Measurements from ENCODE around the gene KCNN1. TPM values are rescaled to one million over a fixed set of nuclear protein-coding genes. Genes with fewer than 3 reads are reported as not detected.
A peak's percentile ranks its signal among the peaks of the same experiment; 100 is the strongest.

KCNN1 gene
- total RNA-seq, 1 donor from 2014 or later, result 1.5 TPM

DNA sequence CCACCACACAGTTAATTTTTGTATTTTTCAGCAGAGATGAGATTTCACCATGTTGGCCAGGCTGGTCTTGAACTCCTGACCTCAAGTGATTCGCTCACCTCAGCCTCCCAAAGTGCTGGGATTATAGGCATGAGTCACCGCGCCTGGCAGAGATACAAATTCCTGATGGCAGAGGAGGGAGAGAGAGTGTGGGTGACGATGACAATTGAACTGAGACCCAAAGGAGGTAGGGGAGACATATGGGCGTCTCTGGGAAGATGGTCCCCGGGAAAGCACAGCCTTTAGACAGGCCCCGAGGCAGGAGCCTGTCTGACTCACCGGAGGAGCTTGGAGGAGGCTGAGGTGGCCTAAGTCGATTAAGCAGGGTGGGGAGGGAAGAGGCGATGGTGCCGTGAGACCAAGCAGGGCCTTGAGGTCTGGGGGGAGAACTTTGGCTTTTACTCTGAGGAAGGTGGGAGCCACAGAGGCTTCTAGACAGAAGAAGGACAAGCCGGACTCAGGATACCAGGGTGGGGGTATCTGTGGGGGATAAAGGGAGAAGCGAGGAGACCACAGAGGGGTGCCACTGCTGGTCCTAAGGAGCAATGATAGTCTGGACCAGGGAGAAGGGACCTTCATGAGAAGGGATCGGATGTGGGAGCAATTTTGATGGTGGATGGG is 79.3 kb downstream of the KCNN1 start:
- H3K9me3 Mint-ChIP-seq (ENCODE audit: unreplicated experiment), result no peaks in the 10 kb centered on the region
- no peak overlapping the region for H3K4me3 Mint-ChIP-seq (ENCODE audit: unreplicated experiment)
- Histone ChIP-seq H3K36me3 (ENCODE audit: insufficient read depth, low read length) (no peaks in the 10 kb centered on the region), H3K27me3 (ENCODE audit: insufficient read depth, low read length) (peaks cover 9% of the 10 kb centered on the region), H3K79me2 (ENCODE audit: insufficient read depth, low read length) (no peaks in the 10 kb centered on the region), H2AFZ (ENCODE audit: low read depth, low read length) (no peak overlapping the region), H3K4me3 (ENCODE audit: insufficient read depth, low read depth, low read length) (no peak overlapping the region), H3K27ac (ENCODE audit: low read depth, low read length) (no peak overlapping the region), H3K4me2 (ENCODE audit: low read length) (no peak overlapping the region), H3K4me1 (ENCODE audit: insufficient read depth, low read length) (peaks cover 6% of the 10 kb centered on the region), H3K9me3 (ENCODE audit: insufficient read depth, low read depth, low read length) (peaks cover 5% of the 10 kb centered on the region), H4K20me1 (ENCODE audit: insufficient read depth, low read length) (no peaks in the 10 kb centered on the region), H3K9ac (ENCODE audit: low read length) (no peak overlapping the region)
- H3K27ac Mint-ChIP-seq (ENCODE audit: unreplicated experiment), result no peak overlapping the region
- peaks cover 5% of the 10 kb centered on the region for H3K4me1 Mint-ChIP-seq (ENCODE audit: low read depth, unreplicated experiment)
- H3K27me3 Mint-ChIP-seq (ENCODE audit: low read depth, unreplicated experiment), result peaks cover 34% of the 10 kb centered on the region
- H3K36me3 Mint-ChIP-seq (ENCODE audit: low read depth, unreplicated experiment), result no peaks in the 10 kb centered on the region
- no peak for TF ChIP-seq EZH2 (IDR thresholded peaks at IDR 0.05; ENCODE audit: insufficient read depth, low read length)
- TF ChIP-seq, protein P1, sequence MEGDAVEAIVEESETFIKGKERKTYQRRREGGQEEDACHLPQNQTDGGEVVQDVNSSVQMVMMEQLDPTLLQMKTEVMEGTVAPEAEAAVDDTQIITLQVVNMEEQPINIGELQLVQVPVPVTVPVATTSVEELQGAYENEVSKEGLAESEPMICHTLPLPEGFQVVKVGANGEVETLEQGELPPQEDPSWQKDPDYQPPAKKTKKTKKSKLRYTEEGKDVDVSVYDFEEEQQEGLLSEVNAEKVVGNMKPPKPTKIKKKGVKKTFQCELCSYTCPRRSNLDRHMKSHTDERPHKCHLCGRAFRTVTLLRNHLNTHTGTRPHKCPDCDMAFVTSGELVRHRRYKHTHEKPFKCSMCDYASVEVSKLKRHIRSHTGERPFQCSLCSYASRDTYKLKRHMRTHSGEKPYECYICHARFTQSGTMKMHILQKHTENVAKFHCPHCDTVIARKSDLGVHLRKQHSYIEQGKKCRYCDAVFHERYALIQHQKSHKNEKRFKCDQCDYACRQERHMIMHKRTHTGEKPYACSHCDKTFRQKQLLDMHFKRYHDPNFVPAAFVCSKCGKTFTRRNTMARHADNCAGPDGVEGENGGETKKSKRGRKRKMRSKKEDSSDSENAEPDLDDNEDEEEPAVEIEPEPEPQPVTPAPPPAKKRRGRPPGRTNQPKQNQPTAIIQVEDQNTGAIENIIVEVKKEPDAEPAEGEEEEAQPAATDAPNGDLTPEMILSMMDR (IDR thresholded peaks at IDR 0.05; ENCODE audit: insufficient read depth, low read depth, low read length), result no peak
- FAIRE-seq (no peak), DNase-seq (ENCODE audit: low read depth) (peak; percentile 66)

GRCh38 chr19:18049385-18049784 is 82.5 kb downstream of the KCNN1 start:
- FAIRE-seq, result no peak
- Histone ChIP-seq H2AFZ (ENCODE audit: low read depth, low read length) (no peak overlapping the region), H3K36me3 (ENCODE audit: insufficient read depth, low read length) (no peaks in the 10 kb centered on the region), H3K4me2 (ENCODE audit: low read length) (no peak overlapping the region), H4K20me1 (ENCODE audit: insufficient read depth, low read length) (no peaks in the 10 kb centered on the region), H3K4me1 (ENCODE audit: insufficient read depth, low read length) (peaks cover 6% of the 10 kb centered on the region), H3K27me3 (ENCODE audit: insufficient read depth, low read length) (peaks cover 2% of the 10 kb centered on the region), H3K4me3 (ENCODE audit: insufficient read depth, low read depth, low read length) (no peak overlapping the region), H3K27ac (ENCODE audit: low read depth, low read length) (no peak overlapping the region), H3K79me2 (ENCODE audit: insufficient read depth, low read length) (no peaks in the 10 kb centered on the region), H3K9ac (ENCODE audit: low read length) (no peak overlapping the region), H3K9me3 (ENCODE audit: insufficient read depth, low read depth, low read length) (no peaks in the 10 kb centered on the region)
- Mint-ChIP-seq H3K9me3 (ENCODE audit: unreplicated experiment) (no peaks in the 10 kb centered on the region), H3K36me3 (ENCODE audit: low read depth, unreplicated experiment) (no peaks in the 10 kb centered on the region), H3K27me3 (ENCODE audit: low read depth, unreplicated experiment) (peaks cover 32% of the 10 kb centered on the region), H3K4me3 (ENCODE audit: unreplicated experiment) (no peak overlapping the region), H3K27ac (ENCODE audit: unreplicated experiment) (no peak overlapping the region), H3K4me1 (ENCODE audit: low read depth, unreplicated experiment) (peaks cover 5% of the 10 kb centered on the region)
- peak; percentile 22 for DNase-seq (ENCODE audit: low read depth)
- TF ChIP-seq, protein P1 (IDR thresholded peaks at IDR 0.05; ENCODE audit: insufficient read depth, low read depth, low read length), result no peak
- TF ChIP-seq EZH2 (IDR thresholded peaks at IDR 0.05; ENCODE audit: insufficient read depth, low read length), result no peak

Other genes with a start within 250 kb of the KCNN1 start
- 72.3 and 82.2 TPM in 2 replicates for gene MAP1S, start 247.6 kb upstream of the KCNN1 start, total RNA-seq
- gene FCHO1, start 215.6 kb upstream of the KCNN1 start, total RNA-seq, result 1.7 and 2.0 TPM in 2 replicates
- 0.36 TPM in 1 of 2 replicates, not detected in the other for gene B3GNT3, start 172.0 kb upstream of the KCNN1 start, total RNA-seq
- gene INSL3, start 145.6 kb upstream of the KCNN1 start, total RNA-seq, result not detected in 2 replicates
- gene JAK3, start 119.1 kb upstream of the KCNN1 start, total RNA-seq, result 1.00 and 1.8 TPM in 2 replicates
- 1,839 and 1,909 TPM in 2 replicates for gene RPL18A, start 107.2 kb upstream of the KCNN1 start, total RNA-seq
- not detected in 2 replicates for gene SLC5A5, start 95.2 kb upstream of the KCNN1 start, total RNA-seq
- 91.0 and 97.3 TPM in 2 replicates for gene CCDC124, start 34.1 kb upstream of the KCNN1 start, total RNA-seq
- 2.6 and 2.8 TPM in 2 replicates for gene ARRDC2, start 41.1 kb downstream of the KCNN1 start, total RNA-seq
- 0.07 TPM in 1 of 2 replicates, not detected in the other for gene IL12RB1, start 119.8 kb downstream of the KCNN1 start, total RNA-seq
- 5.5 and 6.3 TPM in 2 replicates for gene MAST3, start 130.7 kb downstream of the KCNN1 start, total RNA-seq
- gene PIK3R2, start 186.1 kb downstream of the KCNN1 start, total RNA-seq, result 58.4 and 60.6 TPM in 2 replicates
- 0.89 and 2.3 TPM in 2 replicates for gene IFI30, start 206.7 kb downstream of the KCNN1 start, total RNA-seq
- 17.7 and 21.8 TPM in 2 replicates for gene MPV17L2, start 226.1 kb downstream of the KCNN1 start, total RNA-seq
- gene RAB3A, start 236.9 kb downstream of the KCNN1 start, total RNA-seq, result 6.6 and 7.5 TPM in 2 replicates